Chondrocyte (in vitro differentiated cells): ENCODE results near the gene TMEM201. TPM values are rescaled to one million over a fixed set of nuclear protein-coding genes. Genes with fewer than 3 reads are reported as not detected.

Source experiments
- DNase-seq: peaks from one replicate; pipeline ENCODE4 v3.0.0; 2021; ENCODE audit warnings: mixed read lengths, low spot score
- H3K27ac Mint-ChIP-seq: one replicate; pipeline ENCODE4 v1.8.0; 2021; ENCODE audit warnings: mild to moderate bottlenecking, moderate library complexity, mixed read lengths; ENCODE audit not compliant: unreplicated experiment
- H3K27me3 Mint-ChIP-seq: 2 replicates; pipeline ENCODE4 v1.8.0; 2021; ENCODE audit warnings: low read depth, mixed read lengths
- H3K36me3 Mint-ChIP-seq: 2 replicates; pipeline ENCODE4 v1.8.0; 2021; ENCODE audit warnings: low read depth, mixed read lengths
- H3K4me1 Mint-ChIP-seq: 2 replicates; pipeline ENCODE4 v1.8.0; 2021; ENCODE audit warnings: low read depth, mild to moderate bottlenecking, mixed read lengths
- H3K4me3 Mint-ChIP-seq: one replicate; pipeline ENCODE4 v1.8.0; 2021; ENCODE audit warnings: mild to moderate bottlenecking, moderate library complexity, mixed read lengths; ENCODE audit not compliant: unreplicated experiment
- H3K9me3 Mint-ChIP-seq: 2 replicates; pipeline ENCODE4 v1.8.0; 2021; ENCODE audit warnings: low read depth, mixed read lengths
- total RNA-seq: library from RNA; stranded (reverse); gene quantifications from 3 replicates; pipeline ENCODE4 v1.2.1, GENCODE V29; 2021
- TF ChIP-seq, protein P1 (sequence below): fragments of 200-600 bp; sonication (generic); IDR thresholded peaks from 2 replicates; pipeline ENCODE4 v1.5.0; 2021; ENCODE audit warnings: antibody characterized with exemption, mild to moderate bottlenecking, moderate library complexity

TMEM201 gene
- total RNA-seq, 1 donor from 2014 or later: 10.6 TPM

- TF ChIP-seq, protein P1, sequence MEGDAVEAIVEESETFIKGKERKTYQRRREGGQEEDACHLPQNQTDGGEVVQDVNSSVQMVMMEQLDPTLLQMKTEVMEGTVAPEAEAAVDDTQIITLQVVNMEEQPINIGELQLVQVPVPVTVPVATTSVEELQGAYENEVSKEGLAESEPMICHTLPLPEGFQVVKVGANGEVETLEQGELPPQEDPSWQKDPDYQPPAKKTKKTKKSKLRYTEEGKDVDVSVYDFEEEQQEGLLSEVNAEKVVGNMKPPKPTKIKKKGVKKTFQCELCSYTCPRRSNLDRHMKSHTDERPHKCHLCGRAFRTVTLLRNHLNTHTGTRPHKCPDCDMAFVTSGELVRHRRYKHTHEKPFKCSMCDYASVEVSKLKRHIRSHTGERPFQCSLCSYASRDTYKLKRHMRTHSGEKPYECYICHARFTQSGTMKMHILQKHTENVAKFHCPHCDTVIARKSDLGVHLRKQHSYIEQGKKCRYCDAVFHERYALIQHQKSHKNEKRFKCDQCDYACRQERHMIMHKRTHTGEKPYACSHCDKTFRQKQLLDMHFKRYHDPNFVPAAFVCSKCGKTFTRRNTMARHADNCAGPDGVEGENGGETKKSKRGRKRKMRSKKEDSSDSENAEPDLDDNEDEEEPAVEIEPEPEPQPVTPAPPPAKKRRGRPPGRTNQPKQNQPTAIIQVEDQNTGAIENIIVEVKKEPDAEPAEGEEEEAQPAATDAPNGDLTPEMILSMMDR: no peak
- Mint-ChIP-seq H3K27me3 (peaks cover 22% of the 10 kb centered on the region), H3K27ac (no peak overlapping the region)
Measured at GRCh38 chr1:9651220-9651564, 62.5 kb downstream of the TMEM201 start.

DNA sequence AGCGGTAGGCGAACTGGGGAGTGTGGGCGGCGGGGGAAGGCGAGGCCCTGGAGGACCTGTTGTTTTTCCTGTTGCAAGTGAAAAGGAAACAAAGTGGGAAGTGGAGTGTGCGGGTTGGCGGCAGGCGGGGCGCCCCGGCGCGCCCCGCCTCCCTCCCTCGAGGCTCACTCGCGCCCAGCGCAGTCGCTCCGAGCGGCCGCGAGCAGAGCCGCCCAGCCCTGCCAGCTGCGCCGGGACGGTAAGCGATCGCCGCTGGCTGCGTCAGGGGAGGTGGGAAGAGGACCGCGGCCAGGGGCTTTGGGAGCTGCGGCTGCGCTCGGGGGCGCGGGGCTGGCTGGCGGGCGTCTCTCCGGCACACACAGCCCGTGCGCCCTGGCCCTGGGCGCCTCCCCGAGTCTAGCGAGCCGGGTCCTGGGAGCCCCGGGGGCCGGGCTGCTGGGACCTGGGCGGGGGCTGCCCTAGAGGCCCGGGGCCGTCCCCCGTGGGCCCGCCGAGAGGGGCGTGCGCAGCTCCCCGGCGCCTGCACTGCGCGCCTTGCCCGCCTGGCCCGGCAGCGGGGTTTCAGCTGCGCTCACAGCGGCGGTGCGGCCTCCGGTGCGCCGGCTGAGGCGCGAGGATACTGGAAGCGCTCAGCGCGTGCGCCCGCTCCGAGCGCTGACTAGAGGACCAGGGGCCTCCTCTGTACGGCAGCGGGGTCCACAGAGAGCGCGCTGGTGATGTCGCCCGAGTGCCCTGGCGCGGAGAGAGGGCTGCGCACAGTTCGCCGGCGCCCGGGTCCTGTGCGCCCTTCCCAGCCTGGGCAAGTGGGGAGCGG, 63.1 kb downstream of the TMEM201 start, which contains the start of gene PIK3CD:
TSS of gene PIK3CD (plus strand) at position 167 of the 814 bp plus-strand sequence. CDS start 58,725 bp downstream, outside the sequence.
- Mint-ChIP-seq H3K4me3 (peak within 1 kb of the TSS; percentile 77), H3K27me3 (peaks cover 22% of the 10 kb centered on the region), H3K36me3 (no peaks in the 10 kb centered on the region), H3K27ac (no peak within 1 kb of the TSS), H3K4me1 (peaks cover 5% of the 10 kb centered on the region), H3K9me3 (no peaks in the 10 kb centered on the region)
- TF ChIP-seq, protein P1: peak; percentile 23
- DNase-seq: no peak

More at GRCh38 chr1:9651220-9651564, 62.5 kb downstream of the TMEM201 start:
- peaks cover 5% of the 10 kb centered on the region for H3K4me1 Mint-ChIP-seq
- DNase-seq: no peak
- H3K9me3 Mint-ChIP-seq: no peaks in the 10 kb centered on the region
- peak overlapping the region; percentile 77 for H3K4me3 Mint-ChIP-seq
- H3K36me3 Mint-ChIP-seq: no peaks in the 10 kb centered on the region

GRCh38 chr1:9652379-9653209, 63.9 kb downstream of the TMEM201 start:
- Mint-ChIP-seq H3K27me3 (peaks cover 22% of the 10 kb centered on the region), H3K4me1 (peaks cover 5% of the 10 kb centered on the region), H3K9me3 (no peaks in the 10 kb centered on the region)

DNA sequence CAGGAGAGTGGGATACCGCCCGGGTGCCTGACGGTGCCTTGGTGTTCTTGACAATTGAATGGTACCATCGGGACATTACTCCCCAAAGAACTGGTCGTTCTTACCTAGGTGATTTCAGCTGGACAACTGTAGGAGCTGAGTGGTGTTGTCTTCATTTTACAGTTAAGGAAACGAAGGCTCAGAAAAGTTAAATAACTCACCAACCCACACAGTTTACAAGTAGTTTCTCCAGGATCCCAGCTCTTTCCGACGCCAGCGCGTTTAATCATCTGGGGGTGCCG, 64.4 kb downstream of the TMEM201 start:
- Mint-ChIP-seq H3K9me3 (no peaks in the 10 kb centered on the region), H3K27ac (no peak overlapping the region), H3K36me3 (no peaks in the 10 kb centered on the region), H3K4me1 (peaks cover 5% of the 10 kb centered on the region), H3K27me3 (peaks cover 22% of the 10 kb centered on the region), H3K4me3 (no peak overlapping the region)
- DNase-seq: no peak
- TF ChIP-seq, protein P1: no peak

More at GRCh38 chr1:9652379-9653209, 63.9 kb downstream of the TMEM201 start:
- Mint-ChIP-seq H3K36me3 (no peaks in the 10 kb centered on the region), H3K4me3 (peak overlapping the region; percentile 44), H3K27ac (no peak overlapping the region)
- no peak for DNase-seq
- TF ChIP-seq, protein P1: no peak

- TF ChIP-seq, protein P1: no peak
- Mint-ChIP-seq H3K27me3 (peaks cover 22% of the 10 kb centered on the region), H3K4me1 (peaks cover 5% of the 10 kb centered on the region), H3K36me3 (no peaks in the 10 kb centered on the region), H3K9me3 (no peaks in the 10 kb centered on the region), H3K4me3 (no peak overlapping the region), H3K27ac (no peak overlapping the region)
- DNase-seq: no peak
Measured at GRCh38 chr1:9653491-9654050, 64.9 kb downstream of the TMEM201 start.
